NOMO-1 (cell line): ENCODE results near the gene EMC9.

ENCODE experiments used
- DNase-seq, 2 experiments: peaks; one replicate each; lab custom pipeline; 2025; ENCODE audit not compliant: unreplicated experiment in 2 of 2; lab: John Stamatoyannopoulos, UW

Gene EMC9

DNA sequence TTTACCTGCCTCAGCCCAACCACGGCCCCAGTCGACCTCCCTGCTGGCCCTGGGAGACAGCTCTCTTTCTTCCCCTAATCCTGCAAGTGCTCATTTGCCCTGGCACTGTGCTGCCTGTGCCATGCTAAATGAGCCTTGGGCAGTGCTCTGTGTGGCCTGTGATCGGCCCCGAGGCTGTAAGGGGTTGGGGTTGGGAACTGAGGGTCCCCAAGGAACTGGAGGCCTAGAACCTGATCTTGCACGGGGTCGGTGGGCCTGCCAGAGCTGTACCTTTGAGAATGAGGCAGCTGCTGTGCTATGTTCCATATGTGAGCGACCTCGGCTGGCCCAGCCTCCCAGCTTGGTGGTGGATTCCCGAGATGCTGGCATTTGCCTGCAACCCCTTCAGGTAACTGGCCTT, 8.7 kb upstream of the EMC9 start:
- no peak for DNase-seq

DNA sequence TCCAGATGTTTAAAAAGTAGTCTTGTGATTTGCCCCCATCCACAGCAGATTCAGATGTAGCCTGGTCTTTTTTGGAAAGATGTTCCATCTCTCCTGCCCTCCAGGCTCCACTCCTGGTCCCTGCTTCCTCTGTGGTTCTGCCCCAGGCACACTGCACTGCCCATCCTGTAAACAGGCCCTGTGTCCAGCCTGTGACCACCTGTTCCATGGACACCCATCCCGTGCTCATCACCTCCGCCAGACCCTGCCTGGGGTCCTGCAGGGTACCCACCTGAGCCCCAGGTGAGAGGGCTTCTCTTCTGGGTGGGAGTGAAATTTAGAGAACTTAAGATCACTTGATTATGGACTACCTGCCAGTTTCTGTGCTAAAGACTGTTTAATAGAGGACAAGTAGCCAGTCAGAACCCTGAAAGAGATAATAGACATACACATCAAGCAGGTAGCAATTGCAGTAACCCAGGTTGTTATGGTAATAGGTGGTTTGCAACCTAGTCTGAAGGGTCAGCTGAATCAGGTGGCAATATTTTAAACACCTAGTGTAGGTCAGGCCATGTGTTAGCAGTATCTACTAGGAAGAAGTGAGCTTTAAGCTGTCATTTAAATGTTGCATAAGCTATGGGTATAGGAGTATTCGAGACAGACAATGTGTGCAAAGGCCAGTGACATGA, 8.0 kb upstream of the EMC9 start:
- no peak for DNase-seq

DNA sequence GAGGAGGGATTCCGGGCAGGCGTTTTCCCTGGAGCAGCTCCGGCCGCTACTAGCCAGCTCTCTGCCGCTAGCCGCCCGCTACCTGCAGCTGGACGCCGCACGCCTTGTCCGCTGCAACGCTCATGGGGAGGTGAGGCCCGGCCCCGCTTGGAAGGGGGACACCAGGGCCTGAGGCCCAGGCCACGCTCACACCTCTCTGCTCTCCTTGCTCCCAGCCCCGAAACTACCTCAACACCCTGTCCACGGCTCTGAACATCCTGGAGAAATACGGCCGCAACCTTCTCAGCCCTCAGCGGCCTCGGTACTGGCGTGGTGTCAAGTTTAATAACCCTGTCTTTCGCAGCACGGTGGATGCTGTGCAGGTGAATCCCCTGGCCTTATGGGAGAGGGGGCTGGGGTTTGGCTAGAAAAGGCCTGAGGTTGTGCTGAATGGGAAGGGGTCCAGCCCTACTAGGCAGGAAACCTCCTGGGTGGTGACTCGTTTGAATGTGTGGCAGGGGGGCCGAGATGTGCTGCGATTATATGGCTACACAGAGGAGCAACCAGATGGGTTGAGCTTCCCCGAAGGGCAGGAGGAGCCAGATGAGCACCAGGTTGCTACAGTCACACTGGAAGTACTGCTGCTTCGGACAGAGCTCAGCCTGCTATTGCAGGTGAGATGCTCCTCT, 6.5 kb upstream of the EMC9 start:
- no peak for DNase-seq

DNA sequence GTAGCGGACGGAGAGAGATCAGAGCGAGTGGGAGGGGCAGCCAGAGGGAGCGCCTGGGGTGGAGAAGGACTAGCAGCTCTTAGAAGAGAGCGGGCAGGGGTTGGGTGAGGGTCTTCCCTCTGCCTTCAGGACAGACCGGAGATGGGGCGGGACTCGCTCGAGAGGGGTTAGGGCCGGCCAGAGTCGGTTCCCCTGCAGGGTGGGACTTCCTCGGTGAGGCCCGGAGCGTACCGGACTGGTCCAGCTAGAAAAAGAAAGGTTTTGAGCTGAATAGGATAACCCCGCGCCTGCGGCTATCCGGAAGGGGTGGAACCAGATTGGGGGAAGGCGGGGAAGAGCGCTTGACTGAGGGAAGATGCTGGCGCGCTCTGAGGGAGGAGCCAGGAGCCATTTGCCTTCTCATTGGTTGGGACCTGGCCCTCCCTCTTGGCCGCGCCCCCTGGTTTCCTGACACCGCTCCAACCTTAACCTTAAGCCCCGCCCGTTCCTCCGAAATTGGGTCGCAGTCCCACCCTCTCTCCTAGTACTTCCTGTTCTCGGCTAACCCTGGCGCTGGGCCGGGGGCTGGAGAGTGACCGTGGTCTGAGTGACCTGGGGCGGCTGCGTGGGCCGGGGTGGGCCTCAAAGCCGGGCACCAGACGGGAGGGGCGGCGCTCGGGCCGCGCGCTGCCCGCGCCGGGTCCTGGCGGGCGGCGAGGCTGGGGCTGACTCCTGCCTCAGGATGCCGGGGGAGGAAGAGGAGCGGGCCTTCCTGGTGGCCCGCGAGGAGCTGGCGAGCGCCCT, 5.8 kb upstream of the EMC9 start, which contains the start of gene RNF31:
RNF31 (plus strand) TSS at position 521 of the 783 bp plus-strand sequence; CDS start at position 722, 201 bp downstream.
- DNase-seq = peak; percentile 99

DNA sequence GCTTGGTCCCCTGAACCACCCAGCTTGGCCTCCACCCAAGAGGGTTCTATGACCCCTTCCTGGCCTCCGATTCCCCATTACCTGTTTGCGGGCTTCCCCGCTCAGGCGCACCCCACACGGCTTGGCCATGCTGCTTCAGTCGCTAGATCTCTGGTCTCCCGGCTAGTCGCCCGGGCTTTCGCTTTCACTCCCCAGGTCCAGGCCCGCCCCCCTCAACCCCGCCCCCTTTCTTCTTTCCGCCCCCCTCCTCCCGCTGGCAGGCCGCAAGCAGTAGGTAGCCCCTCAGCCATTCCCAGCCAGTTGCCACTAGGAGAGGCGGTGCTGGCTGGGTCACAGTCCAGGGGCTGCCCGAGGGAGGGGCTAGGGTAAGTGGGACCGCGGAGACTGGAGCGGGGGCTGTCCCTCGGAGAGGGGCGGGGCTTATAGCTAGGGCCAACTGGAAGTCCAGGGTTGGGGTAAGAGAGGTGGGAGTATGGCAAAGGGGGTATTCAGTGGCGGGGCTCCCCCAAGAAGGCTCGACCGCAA, 5.1 kb upstream of the EMC9 start, which contains the start of gene PSME2:
PSME2 (minus strand) TSS at position 158 of the 525 bp plus-strand sequence; CDS start at position 129, 29 bp downstream.
- DNase-seq = peak; percentile 95 to 98

DNA sequence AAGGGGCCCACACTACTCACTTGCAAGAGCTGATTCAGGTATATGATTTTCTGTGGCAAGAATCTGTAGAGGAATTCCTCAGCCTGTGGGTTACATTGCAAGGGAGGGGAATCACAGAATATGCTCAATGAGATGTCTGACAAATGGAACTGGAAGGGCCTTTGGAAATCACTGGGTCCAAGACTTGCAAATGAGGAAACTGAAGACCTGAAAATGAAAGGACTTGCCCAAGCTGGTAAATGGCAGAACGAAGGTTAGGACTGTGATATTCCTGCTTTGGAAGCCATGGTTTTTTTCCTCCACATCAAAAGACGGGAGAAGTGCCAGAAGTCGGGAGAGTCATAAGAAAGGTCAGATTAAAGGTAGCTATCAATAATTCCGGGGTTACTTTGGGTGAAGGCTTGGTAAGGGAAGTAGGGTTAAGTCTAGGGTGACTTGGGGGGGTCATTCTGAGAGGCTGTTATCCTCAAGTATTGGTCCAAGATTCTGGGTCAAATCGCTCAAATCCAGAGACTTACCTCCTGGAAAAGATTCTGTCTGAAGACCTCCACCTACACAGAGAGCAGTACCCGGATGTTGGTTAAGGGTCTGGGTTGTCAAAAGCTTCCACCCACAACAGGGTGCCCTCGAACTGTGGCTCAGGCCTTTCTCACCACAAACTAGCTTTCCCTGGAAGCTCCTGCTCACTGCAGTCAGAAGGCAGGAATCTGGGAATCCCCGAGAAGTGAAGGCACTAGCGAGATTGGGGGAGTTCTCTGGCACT, 4.5 kb upstream of the EMC9 start:
- DNase-seq = peak; percentile 39 to 42

DNA sequence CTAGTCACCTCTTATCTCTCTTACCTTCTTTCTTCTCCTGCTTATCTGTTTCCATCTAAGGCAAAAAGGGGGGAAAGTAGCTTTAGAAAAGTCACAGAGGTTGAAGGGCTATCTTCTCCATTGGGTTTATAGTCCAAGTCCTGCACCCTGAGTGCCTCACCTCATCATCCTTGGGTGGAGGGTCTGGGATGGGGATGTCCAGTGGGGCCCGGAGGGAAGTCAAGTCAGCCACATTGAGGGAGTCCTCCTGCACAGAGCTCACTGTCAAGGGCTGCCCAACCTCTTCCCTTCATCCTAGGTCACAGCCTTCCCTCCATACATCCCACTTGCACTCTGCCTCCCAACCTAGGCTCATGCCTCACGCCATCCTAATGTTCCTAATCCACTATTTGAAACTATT, 3.8 kb upstream of the EMC9 start:
- DNase-seq = no peak

DNA sequence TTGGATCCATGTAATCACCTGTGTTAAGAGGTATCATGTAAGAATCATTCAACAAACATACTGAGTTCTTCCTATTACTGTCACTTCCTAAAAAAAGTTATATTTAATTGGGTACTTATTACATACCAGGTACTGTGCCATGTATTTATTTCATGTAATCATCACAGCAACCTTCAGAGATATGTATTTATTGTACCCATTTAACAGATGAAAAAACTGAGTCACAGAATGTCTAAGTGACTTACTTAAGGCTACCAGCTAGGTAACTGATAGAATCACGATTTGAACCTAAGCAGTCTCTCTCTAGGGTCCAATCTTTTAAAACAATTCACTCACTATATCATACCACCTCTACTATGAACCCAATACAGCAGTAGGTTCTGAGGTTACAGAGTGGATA, 3.1 kb upstream of the EMC9 start:
- DNase-seq = no peak

DNA sequence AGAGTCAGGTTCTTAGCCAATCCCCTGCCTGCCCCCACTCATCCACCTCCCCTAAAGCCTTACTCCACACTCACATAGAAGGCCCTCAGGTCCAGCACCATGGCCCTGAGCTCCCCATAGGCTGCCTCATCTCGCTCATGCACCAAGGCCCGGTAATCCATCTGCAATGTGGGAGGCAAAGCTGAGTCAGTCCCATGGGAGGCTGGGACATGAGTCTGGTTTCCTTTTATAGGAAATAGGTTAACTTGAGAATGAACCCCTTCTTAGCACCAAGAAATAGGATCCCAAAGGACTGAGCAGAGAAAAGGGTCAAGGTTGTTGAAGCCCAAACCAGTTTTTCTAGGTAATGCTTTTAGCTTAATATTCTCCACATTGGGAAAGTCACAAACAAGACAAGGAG, 2.1 kb upstream of the EMC9 start:
- no peak for DNase-seq

DNA sequence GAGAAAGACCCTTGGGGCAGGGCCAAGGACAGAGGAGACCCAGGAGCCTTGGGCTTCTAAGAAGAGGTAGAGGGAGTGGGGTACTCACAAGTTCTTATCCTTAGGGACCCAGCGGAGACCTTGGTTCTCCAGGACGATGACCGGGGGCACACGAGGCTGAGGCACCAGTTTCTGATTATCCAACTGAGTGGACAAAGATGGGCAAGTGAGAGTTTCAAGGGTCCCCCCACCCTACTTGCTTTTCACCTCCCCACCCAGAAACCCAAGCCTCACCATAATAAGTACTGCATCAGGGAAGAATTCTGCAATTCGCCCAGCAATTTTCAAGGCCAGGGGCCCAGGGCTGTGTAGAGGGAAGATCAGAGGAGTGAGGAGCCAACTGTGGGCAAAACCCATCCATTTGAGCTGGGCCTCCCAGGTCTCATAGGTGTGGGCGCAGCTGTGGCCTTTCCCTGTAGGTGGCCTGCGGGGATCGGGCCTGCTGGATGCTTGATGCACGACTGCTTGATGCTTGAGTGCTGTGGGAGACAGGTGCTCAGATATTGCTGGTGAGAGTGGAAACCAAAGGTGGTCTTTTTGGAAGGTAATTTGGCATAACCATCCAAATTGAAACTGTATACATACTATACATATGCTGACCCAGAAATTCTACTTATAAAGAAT, 2.0 kb downstream of the EMC9 start:
- DNase-seq = no peak

DNA sequence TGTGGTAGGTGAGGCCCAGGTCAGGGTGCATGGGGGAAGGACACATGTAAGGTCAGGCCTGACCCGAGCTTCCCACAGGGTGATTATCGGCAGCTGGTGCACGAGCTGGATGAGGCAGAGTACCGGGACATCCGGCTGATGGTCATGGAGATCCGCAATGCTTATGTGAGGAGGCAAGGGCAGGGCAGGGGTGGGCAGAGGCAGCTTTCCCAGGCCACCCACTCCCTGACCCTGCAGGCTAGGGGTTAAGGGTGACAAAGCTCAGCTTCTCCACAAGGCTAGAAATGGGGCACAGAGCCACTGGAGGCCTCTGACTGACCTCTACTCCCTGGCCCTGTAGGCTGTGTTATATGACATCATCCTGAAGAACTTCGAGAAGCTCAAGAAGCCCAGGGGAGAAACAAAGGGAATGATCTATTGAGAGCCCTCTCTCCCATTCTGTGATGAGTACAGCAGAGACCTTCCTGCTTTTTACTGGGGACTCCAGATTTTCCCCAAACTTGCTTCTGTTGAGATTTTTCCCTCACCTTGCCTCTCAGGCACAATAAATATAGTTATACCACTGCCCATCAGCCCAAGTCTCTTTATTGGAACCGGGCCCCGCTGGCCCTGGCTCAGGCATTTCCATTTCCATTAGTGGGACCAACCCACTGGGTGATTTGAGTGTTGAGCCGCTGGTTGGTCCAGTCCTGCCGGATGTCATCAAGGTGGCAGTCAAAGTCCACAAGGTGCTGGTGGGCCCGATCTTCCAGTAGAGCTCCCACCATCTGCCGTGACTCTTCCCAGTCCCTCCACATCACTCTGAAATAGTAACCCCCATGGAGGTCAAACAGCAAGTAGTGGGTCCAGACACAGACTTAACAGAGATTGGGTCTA, 2.8 kb downstream of the EMC9 start:
- DNase-seq = no peak

DNA sequence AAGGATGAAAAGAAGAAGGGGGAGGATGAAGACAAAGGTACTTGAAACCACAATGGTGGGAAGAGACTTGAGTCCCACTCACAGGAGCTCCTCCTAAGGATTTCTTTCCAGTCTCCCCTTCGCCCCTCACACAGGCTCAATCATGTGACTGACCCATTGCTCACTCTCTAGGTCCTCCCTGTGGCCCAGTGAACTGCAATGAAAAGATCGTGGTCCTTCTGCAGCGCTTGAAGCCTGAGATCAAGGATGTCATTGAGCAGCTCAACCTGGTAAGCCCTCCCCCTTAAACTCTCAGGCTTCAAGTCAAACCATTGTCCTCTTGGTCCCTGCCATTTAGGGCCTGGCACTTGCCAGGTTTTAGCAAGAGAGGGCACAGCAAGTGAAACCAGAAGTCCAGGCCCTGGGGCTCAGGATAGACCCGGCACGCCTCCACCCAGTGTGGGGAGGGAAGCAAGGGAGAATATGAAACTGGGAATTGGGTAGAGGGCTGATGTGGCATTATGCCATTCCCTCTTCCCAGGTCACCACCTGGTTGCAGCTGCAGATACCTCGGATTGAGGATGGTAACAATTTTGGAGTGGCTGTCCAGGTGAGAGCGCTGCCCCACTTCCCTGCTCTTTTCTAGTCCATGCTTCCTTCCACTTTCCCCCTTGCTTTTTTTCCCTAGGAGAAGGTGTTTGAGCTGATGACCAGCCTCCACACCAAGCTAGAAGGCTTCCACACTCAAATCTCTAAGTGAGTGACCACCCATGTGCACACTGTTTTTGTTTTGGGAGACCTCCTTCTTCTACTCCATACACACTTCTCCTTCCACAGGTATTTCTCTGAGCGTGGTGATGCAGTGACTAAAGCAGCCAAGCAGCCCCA, 3.6 kb downstream of the EMC9 start:
- DNase-seq = no peak

DNA sequence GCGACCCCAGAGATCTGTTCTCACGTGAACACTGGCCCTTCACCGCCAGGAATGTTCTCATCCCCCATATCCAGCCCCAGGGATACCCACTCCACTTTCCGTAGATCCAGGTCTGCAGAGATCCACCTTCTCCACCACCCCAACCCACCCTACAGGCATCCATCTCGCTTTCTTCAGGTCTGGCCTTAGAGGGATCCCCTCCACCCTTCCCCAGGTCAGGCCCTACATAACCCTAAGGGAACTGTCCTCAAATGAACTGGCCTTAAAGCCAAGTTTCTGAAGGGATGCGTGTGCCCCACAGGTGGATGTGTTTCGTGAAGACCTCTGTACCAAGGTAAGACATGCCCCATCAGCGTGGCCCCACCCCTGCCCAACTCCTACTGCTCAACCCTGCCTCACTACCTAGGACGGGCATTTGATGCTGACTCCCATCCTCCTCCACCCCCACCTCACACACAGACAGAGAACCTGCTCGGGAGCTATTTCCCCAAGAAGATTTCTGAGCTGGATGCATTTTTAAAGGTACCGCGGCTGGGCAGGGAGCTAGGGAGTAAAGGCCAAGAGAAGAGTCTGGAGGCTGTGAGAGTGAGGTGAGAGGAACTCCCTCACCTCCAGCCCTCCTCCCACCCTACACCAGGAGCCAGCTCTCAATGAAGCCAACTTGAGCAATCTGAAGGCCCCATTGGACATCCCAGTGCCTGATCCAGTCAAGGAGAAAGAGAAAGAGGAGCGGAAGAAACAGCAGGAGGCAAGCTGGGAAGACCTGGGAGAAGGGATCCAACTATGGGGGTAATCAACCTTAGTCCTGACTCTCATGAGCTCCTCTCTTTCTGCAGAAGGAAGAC, 4.5 kb downstream of the EMC9 start:
- DNase-seq = no peak

DNA sequence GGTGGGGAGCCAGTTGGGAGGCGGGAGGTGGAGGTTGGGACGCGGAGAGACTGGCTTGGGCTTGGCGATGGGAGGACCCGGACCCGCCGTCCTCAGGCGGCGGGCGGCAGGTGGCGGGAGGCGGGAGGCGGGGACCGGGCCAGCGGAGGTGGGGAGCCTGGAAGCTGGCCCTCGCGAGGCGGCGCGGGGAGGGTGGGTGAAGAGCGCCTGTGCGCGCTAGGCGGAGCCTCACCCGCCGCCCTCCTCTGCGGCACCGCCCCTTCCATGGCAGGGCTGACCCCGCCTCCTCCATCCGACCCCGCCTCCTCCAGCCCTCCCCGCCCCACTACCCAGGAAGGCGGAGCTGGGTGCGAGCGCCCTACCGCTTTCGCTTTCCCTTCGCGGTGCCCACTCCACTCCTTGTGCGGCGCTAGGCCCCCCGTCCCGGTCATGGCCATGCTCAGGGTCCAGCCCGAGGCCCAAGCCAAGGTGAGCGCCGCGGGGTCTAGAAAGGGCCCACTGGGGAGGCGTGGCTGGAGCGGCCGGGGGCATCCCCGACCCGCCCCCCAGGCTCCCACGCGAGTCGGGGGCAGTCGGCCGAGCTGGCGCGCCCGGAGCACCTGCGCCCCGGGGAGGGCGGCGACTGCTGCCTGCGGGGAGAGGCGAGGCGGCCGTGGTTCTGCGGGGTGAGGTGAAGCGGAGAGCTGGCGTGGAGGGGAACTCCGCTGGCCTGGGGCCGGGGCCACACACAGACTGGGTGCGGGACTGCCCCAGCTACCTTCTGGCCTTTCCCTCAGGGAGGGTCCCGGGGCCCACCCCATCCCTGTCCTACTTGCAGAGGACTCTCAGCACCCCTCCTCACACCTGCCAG, 5.3 kb downstream of the EMC9 start, which contains the start of gene PSME1:
PSME1 (plus strand) TSS at position 361 of the 850 bp plus-strand sequence; CDS start at position 430, 69 bp downstream.
- peak; percentile 82 to 89 for DNase-seq

DNA sequence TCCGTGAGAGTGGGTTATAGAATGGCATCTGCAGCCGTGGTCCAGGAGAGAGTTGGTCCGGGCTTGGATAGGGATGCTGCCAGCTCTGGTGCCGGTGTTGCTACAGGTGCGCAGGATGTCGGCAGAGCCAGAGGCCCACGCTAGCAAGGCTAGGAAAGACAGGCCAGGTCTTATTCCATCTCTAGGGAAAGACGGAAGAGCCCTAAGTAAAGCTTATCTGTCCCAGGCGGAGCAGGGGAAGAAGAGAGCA, 5.9 kb downstream of the EMC9 start:
- no peak for DNase-seq

DNA sequence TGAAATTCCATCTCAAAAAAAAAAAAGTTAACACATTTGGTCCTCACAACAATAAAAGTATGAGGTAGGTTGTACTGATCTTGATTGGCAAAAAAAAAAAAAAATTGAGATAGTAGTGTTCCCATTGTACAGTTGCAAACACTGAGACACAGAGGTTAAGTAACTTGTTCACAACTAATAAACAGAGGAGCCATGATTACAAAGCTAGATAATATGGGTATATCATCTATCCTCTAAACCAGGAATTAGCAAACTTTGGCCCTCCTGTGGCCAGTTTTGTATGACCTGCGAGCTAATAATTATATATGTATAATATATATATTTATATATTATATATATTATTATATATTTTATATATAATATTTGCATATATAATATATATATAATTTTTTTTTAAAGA, 7.7 kb downstream of the EMC9 start:
- DNase-seq = no peak

DNA sequence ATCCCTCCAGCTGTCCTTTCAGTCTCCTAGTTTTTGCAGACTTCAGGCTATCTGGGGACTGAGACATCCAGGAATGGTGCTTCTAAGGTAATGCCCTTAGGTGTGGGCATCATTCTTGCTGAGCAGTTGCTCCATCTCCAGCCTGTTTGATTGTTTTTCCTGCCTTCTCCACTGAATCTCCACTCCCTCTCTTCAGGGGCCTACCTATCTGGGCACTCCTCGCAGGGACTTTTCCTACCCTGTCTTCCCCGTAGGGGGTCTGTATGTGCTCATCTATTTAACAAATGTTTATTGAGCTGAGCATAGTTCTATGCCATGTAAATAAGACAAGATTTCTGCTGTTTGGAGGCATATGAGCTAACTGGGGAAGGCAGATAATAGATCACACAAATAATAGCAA, 8.4 kb downstream of the EMC9 start:
- no peak for DNase-seq
